ENCODE data around the gene ALPI.
"Not testable (repeated sequence)": the region's sequence is repeated elsewhere in the genome, so short reads cannot be mapped to it uniquely, and the experiment has no call there.

GRCh38 chr2:232442431-232442830 lies 13.5 kb upstream of the ALPI start:
- not testable (repeated sequence) for TF ChIP-seq CTCF (IDR thresholded peaks at IDR 0.05 in 8 of 11, conservative IDR thresholded peaks at IDR 0.05 in 3 of 11); POLR2AphosphoS5 (IDR thresholded peaks at IDR 0.05); POLR2A (IDR thresholded peaks at IDR 0.05)
